GM10266 (cell line): ENCODE measurements around the gene CHGA.

Experiments
- DNase-seq: peaks from one replicate; pipeline ENCODE4 v3.0.0; 2012; ENCODE audit errors: extremely low spot score
- CTCF ChIP-seq: IDR thresholded peaks from 2 replicates; pipeline ENCODE4 v1.5.1; 2012; ENCODE audit warnings: mild to moderate bottlenecking, low read depth; ENCODE audit not compliant: control insufficient read depth, insufficient read depth; ENCODE audit errors: missing control alignments

Gene CHGA

GRCh38 chr14:92926180-92926845 lies 3.4 kb downstream of the CHGA start:
- TF ChIP-seq CTCF, result no peak
- no peak for DNase-seq

- no peak for DNase-seq
- no peak for TF ChIP-seq CTCF
These were observed 4.0 kb downstream of the CHGA start for GRCh38 chr14:92926931-92927330.

- DNase-seq, result no peak
- TF ChIP-seq CTCF, result no peak
These were observed 4.7 kb downstream of the CHGA start for GRCh38 chr14:92927349-92928257.

- TF ChIP-seq CTCF, result no peak
- no peak for DNase-seq
These were observed 5.3 kb downstream of the CHGA start for GRCh38 chr14:92928258-92928629.

GRCh38 chr14:92928961-92929688 lies 6.2 kb downstream of the CHGA start:
- no peak for DNase-seq
- no peak for TF ChIP-seq CTCF

- TF ChIP-seq CTCF, result no peak
- no peak for DNase-seq
These were observed 7.0 kb downstream of the CHGA start for GRCh38 chr14:92929689-92930608.
